Measurements from ENCODE around the gene ZFP3. TPM values are rescaled to one million over a fixed set of nuclear protein-coding genes. Genes with fewer than 3 reads are reported as not detected.
"Not testable (repeated sequence)": the region's sequence is repeated elsewhere in the genome, so short reads cannot be mapped to it uniquely, and the experiment has no call there.

The ZFP3 gene
- polyA plus RNA-seq, 1 donor, result 11.8 TPM

DNA sequence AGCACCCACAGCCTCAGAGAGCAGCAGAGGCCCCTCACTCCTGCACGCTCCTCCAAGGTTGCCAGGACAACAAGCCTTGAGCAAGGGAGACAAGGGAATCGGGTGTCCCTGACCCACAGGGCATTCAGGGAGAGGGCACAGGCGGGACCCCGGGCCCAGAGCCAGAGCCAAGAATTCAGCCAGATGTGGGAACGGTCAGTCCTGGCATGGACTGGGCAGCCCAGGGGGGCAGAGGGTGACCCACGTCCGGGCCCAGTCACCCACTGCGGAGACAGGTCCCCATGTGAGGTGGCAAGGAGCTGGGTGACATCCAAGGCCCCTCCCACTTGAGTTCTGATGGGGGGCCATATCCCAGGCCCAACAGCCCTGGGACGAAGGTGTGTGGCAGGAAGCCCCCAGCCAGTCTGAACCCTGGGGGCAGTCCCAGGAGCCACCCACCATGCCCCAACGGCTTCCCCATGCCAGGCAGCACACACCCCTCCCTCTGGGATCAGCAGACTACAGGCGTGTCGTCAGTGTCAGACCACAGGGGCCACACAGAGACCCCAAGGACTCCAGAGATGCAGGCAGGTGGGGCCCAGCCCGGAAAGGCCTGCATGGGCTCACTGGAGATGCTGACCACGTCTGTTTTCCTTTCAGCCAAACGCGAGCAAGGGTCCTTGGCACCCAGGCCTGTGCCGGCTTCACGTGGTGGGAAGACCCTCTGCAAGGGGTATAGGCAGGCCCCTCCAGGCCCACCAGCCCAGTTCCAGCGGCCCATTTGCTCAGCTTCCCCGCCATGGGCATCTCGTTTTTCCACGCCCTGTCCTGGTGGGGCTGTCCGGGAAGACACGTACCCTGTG lies 60.6 kb downstream of the ZFP3 start:
- DNase-seq (ENCODE audit: low read depth), result no peak

DNA sequence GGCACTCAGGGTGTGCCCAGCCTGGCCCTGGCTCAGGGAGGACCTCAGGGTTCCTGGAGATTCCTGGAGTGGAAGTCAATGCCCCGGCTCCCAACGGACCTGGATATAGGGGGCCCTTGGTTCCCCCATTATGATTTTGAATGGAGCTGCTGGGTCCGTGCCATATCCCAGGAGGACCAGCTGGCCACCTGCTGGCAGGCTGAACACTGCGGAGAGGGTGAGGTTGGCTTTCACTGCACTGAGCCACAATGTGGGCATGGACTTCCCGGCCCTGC lies 61.1 kb downstream of the ZFP3 start:
- no peak for DNase-seq (ENCODE audit: low read depth)

- DNase-seq (ENCODE audit: low read depth), result not testable (repeated sequence)
Observed at GRCh38 chr17:5142877-5143276, 64.6 kb downstream of the ZFP3 start.

Other genes with a start within 250 kb of the ZFP3 start
- gene MINK1, start 245.1 kb upstream of the ZFP3 start, polyA plus RNA-seq (ENCODE audit: insufficient read length), result 25.4 TPM
- gene C17orf107, start 178.9 kb upstream of the ZFP3 start, polyA plus RNA-seq (ENCODE audit: insufficient read length), result 1.3 TPM
- 2.3 TPM for gene CHRNE, start 175.4 kb upstream of the ZFP3 start, polyA plus RNA-seq (ENCODE audit: insufficient read length)
- gene GP1BA, start 146.2 kb upstream of the ZFP3 start, polyA plus RNA-seq (ENCODE audit: insufficient read length), result 0.92 TPM
- 53.8 TPM for gene SLC25A11, start 138.4 kb upstream of the ZFP3 start, polyA plus RNA-seq (ENCODE audit: insufficient read length)
- 72.7 TPM for gene RNF167, start 138.2 kb upstream of the ZFP3 start, polyA plus RNA-seq (ENCODE audit: insufficient read length)
- 349 TPM for gene PFN1, start 129.9 kb upstream of the ZFP3 start, polyA plus RNA-seq (ENCODE audit: insufficient read length)
- gene ENO3, start 127.3 kb upstream of the ZFP3 start, polyA plus RNA-seq (ENCODE audit: insufficient read length), result 2,114 TPM
- 90.2 TPM for gene SPAG7, start 110.7 kb upstream of the ZFP3 start, polyA plus RNA-seq (ENCODE audit: insufficient read length)
- 27.3 TPM for gene CAMTA2, start 90.8 kb upstream of the ZFP3 start, polyA plus RNA-seq (ENCODE audit: insufficient read length)
- 5.0 TPM for gene INCA1, start 80.9 kb upstream of the ZFP3 start, polyA plus RNA-seq (ENCODE audit: insufficient read length)
- gene KIF1C, start 80.5 kb upstream of the ZFP3 start, polyA plus RNA-seq (ENCODE audit: insufficient read length), result 120 TPM
- gene SLC52A1, start 43.0 kb upstream of the ZFP3 start, polyA plus RNA-seq (ENCODE audit: insufficient read length), result 0.08 TPM
- gene ZNF232, start 33.4 kb downstream of the ZFP3 start, polyA plus RNA-seq (ENCODE audit: insufficient read length), result 24.4 TPM
- 30.0 TPM for gene USP6, start 37.6 kb downstream of the ZFP3 start, polyA plus RNA-seq (ENCODE audit: insufficient read length)
- 11.2 TPM for gene ZNF594, start 113.4 kb downstream of the ZFP3 start, polyA plus RNA-seq (ENCODE audit: insufficient read length)
- 1.2 TPM for gene SCIMP, start 156.4 kb downstream of the ZFP3 start, polyA plus RNA-seq (ENCODE audit: insufficient read length)
- gene RABEP1, start 203.8 kb downstream of the ZFP3 start, polyA plus RNA-seq (ENCODE audit: insufficient read length), result 56.7 TPM

Data from forelimb muscle (tissue), 1 donor.